GM12878 (cell line): Measurements from ENCODE around the gene FZR1. TPM values are rescaled to one million over a fixed set of nuclear protein-coding genes. Genes with fewer than 3 reads are reported as not detected.

Source experiments
- NFYA ChIP-seq: IDR thresholded peaks from 2 replicates; pipeline ENCODE4 v1.6.1; 2011; ENCODE audit warnings: low read depth, mild to moderate bottlenecking, low read length, improper control_type of control experiment, borderline replicate concordance
- POU2F2 ChIP-seq: IDR thresholded peaks from 3 replicates; pipeline ENCODE4 v1.6.1; 2011; ENCODE audit warnings: low read depth, mild to moderate bottlenecking, low read length, borderline replicate concordance
- RAD51 ChIP-seq: fragments of 450-650 bp; IDR thresholded peaks from 2 replicates; pipeline ENCODE4 v1.6.1; 2016; ENCODE audit warnings: moderate library complexity, mild to moderate bottlenecking, inconsistent platforms
- RFX5 ChIP-seq: IDR thresholded peaks from 2 replicates; pipeline ENCODE4 v1.6.1; 2011; ENCODE audit warnings: low read depth, low read length, improper control_type of control experiment
- SP1 ChIP-seq: IDR thresholded peaks from one replicate; pipeline ENCODE4 v1.6.1; 2011; ENCODE audit warnings: low read depth, low read length
- SRF ChIP-seq, 2 experiments: IDR thresholded peaks; 2 replicates each; pipeline ENCODE4 v1.6.1; 2011; ENCODE audit warnings: low read depth in 2 of 2, low read length in 2 of 2, mild to moderate bottlenecking in 1 of 2, moderate library complexity in 1 of 2
- TARDBP ChIP-seq: IDR thresholded peaks from 2 replicates; pipeline ENCODE4 v1.6.1; 2016; ENCODE audit warnings: borderline replicate concordance
- polyA plus RNA-seq, 11 experiments: library from polyadenylated mRNA; depleted of rRNA in 4 of 11; unstranded in 6 of 11; stranded (reverse) in 5 of 11; fragments of >200 nt; fragmentation: Nextera tagmentation in 4 of 11; fragmentation: Illumina TruSeq in 1 of 11; extraction: Ambion mirVana in 4 of 11; extraction: Trizol in 1 of 11; gene quantifications; 1 replicate in 1 of 11; 2 replicates in 10 of 11; pipeline versions ENCODE4 v1.2.1 to v1.2.3, GENCODE V29; 2011 to 2016; ENCODE audit warnings: inconsistent platforms in 2 of 11, missing spikeins in 2 of 11, low read depth in 1 of 11
- total RNA-seq, 4 experiments: library from RNA; depleted of rRNA in 3 of 4; stranded (reverse); fragments of >200 nt in 3 of 4; fragmentation: Illumina TruSeq in 1 of 4; extraction: Trizol in 1 of 4; gene quantifications; 2 replicates each; pipeline versions ENCODE4 v1.2.1 to v1.2.3, GENCODE V29; 2013 to 2021
- TF ChIP-seq, protein P1 (sequence below): fragments of 450-650 bp; IDR thresholded peaks from 2 replicates; pipeline ENCODE4 v1.6.1; 2017; ENCODE audit warnings: mild to moderate bottlenecking, moderate library complexity
- TF ChIP-seq, protein P2 (sequence below): fragments of 450-650 bp; IDR thresholded peaks from 2 replicates; pipeline ENCODE4 v1.6.1; 2017; ENCODE audit warnings: borderline replicate concordance

The FZR1 gene
- total and polyA plus RNA-seq, 10 of the 15 experiments (the other 5 are each of a cell fraction or from before 2014, with no cell fraction given): 0.11 to 44.2 (median 29.3) TPM

DNA sequence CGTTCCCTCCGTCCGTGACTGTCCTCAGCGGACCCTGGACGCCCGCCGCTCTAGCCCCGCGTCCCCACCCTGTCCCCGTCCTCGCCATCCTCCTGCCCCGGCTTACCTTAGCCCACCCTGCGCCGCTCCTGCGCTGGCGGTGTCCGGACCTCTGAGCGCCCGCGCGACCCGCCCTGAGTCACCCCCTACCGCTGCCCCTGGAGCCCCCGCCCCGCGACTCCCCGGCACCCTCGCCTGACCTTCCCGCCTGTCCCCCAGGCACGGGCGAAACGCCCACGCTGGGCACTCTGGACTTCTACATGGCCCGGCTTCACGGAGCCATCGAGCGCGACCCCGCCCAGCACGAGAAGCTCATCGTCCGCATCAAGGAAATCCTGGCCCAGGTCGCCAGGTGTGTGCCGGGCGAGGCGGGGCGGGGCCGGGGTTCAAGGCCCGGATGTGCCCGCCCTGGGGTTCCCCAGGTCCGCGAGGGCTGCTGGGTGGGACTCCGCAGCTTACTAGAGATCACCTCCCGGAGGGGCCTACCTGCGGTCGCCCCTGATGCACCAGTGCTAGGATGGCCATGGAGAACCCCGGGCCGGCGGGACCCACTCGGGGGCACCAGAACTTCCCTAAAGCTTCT is 71.7 kb downstream of the FZR1 start (continued):
- TF ChIP-seq, protein P1, sequence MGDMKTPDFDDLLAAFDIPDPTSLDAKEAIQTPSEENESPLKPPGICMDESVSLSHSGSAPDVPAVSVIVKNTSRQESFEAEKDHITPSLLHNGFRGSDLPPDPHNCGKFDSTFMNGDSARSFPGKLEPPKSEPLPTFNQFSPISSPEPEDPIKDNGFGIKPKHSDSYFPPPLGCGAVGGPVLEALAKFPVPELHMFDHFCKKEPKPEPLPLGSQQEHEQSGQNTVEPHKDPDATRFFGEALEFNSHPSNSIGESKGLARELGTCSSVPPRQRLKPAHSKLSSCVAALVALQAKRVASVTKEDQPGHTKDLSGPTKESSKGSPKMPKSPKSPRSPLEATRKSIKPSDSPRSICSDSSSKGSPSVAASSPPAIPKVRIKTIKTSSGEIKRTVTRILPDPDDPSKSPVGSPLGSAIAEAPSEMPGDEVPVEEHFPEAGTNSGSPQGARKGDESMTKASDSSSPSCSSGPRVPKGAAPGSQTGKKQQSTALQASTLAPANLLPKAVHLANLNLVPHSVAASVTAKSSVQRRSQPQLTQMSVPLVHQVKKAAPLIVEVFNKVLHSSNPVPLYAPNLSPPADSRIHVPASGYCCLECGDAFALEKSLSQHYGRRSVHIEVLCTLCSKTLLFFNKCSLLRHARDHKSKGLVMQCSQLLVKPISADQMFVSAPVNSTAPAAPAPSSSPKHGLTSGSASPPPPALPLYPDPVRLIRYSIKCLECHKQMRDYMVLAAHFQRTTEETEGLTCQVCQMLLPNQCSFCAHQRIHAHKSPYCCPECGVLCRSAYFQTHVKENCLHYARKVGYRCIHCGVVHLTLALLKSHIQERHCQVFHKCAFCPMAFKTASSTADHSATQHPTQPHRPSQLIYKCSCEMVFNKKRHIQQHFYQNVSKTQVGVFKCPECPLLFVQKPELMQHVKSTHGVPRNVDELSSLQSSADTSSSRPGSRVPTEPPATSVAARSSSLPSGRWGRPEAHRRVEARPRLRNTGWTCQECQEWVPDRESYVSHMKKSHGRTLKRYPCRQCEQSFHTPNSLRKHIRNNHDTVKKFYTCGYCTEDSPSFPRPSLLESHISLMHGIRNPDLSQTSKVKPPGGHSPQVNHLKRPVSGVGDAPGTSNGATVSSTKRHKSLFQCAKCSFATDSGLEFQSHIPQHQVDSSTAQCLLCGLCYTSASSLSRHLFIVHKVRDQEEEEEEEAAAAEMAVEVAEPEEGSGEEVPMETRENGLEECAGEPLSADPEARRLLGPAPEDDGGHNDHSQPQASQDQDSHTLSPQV: no peak
- no peak for TF ChIP-seq TARDBP
- TF ChIP-seq, protein P2, sequence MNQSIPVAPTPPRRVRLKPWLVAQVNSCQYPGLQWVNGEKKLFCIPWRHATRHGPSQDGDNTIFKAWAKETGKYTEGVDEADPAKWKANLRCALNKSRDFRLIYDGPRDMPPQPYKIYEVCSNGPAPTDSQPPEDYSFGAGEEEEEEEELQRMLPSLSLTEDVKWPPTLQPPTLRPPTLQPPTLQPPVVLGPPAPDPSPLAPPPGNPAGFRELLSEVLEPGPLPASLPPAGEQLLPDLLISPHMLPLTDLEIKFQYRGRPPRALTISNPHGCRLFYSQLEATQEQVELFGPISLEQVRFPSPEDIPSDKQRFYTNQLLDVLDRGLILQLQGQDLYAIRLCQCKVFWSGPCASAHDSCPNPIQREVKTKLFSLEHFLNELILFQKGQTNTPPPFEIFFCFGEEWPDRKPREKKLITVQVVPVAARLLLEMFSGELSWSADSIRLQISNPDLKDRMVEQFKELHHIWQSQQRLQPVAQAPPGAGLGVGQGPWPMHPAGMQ: no peak
- TF ChIP-seq POU2F2: no peak
- TF ChIP-seq NFYA: no peak
- TF ChIP-seq RFX5: no peak
- TF ChIP-seq RAD51: no peak
- no peak for TF ChIP-seq SP1
- no peak for TF ChIP-seq SRF (IDR thresholded peaks at IDR 0.05; ENCODE audit: low read depth in 2 of 2, low read length in 2 of 2)
